NCI-H2107 (cell line): ENCODE data around the gene GNAS-AS1.
"Not testable (repeated sequence)": the region's sequence is repeated elsewhere in the genome, so short reads cannot be mapped to it uniquely, and the experiment has no call there.

ENCODE experiments used
- DNase-seq: peaks from one replicate; lab custom pipeline; 2025; lab: John Stamatoyannopoulos, UW

Gene GNAS-AS1

GRCh38 chr20:58835231-58835630 lies 15.5 kb downstream of the GNAS-AS1 start:
- DNase-seq: no peak

- no peak for DNase-seq
Measured at GRCh38 chr20:58833921-58834320, 16.8 kb downstream of the GNAS-AS1 start.

- no peak for DNase-seq
Measured at GRCh38 chr20:58832457-58832856, 18.2 kb downstream of the GNAS-AS1 start.

GRCh38 chr20:58829531-58829941 lies 21.2 kb downstream of the GNAS-AS1 start:
- no peak for DNase-seq

- DNase-seq: not testable (repeated sequence)
Measured at GRCh38 chr20:58828804-58829203, 21.9 kb downstream of the GNAS-AS1 start.

GRCh38 chr20:58828136-58828535 lies 22.6 kb downstream of the GNAS-AS1 start:
- no peak for DNase-seq

- no peak for DNase-seq
Measured at GRCh38 chr20:58826271-58826670, 24.4 kb downstream of the GNAS-AS1 start.

- no peak for DNase-seq
Measured at GRCh38 chr20:58825450-58825849, 25.3 kb downstream of the GNAS-AS1 start.

GRCh38 chr20:58824843-58825242 lies 25.9 kb downstream of the GNAS-AS1 start:
- no peak for DNase-seq

- DNase-seq: no peak
Measured at GRCh38 chr20:58822748-58823730, 27.7 kb downstream of the GNAS-AS1 start.

GRCh38 chr20:58822149-58822548 lies 28.6 kb downstream of the GNAS-AS1 start:
- DNase-seq: no peak

- not testable (repeated sequence) for DNase-seq
Measured at GRCh38 chr20:58820515-58820914, 30.2 kb downstream of the GNAS-AS1 start.

- no peak for DNase-seq
Measured at GRCh38 chr20:58819921-58820320, 30.8 kb downstream of the GNAS-AS1 start.

- DNase-seq: no peak
Measured at GRCh38 chr20:58818586-58819285, 32.0 kb downstream of the GNAS-AS1 start.

GRCh38 chr20:58817748-58818147 lies 33.0 kb downstream of the GNAS-AS1 start:
- no peak for DNase-seq

GRCh38 chr20:58816957-58817651 lies 33.6 kb downstream of the GNAS-AS1 start:
- no peak for DNase-seq

- DNase-seq: no peak
Measured at GRCh38 chr20:58816051-58816450, 34.7 kb downstream of the GNAS-AS1 start.

- DNase-seq: no peak
Measured at GRCh38 chr20:58815448-58815847, 35.3 kb downstream of the GNAS-AS1 start.

GRCh38 chr20:58813369-58813768 lies 37.3 kb downstream of the GNAS-AS1 start:
- DNase-seq: no peak

- no peak for DNase-seq
Measured at GRCh38 chr20:58811334-58811733, 39.4 kb downstream of the GNAS-AS1 start.

- DNase-seq: no peak
Measured at GRCh38 chr20:58810879-58811250, 39.8 kb downstream of the GNAS-AS1 start.

GRCh38 chr20:58810116-58810878 lies 40.4 kb downstream of the GNAS-AS1 start:
- no peak for DNase-seq
